DND-41 (cell line): Measurements from ENCODE around the gene IGSF10.

Source experiments
- ATAC-seq: fragments of 200-7000 bp; cut with Tn5 transposase; 3 replicates; pipeline ENCODE4 v1.9.1; 2021; ENCODE audit warnings: low read depth; ENCODE audit not compliant: insufficient read depth
- DNase-seq: peaks from one replicate; pipeline ENCODE4 v3.0.0-alpha.2; 2020
- H2AFZ ChIP-seq: 2 replicates; pipeline ENCODE4 v1.6.0; 2012; ENCODE audit warnings: low read depth, low read length
- H3K27ac ChIP-seq: 2 replicates; pipeline ENCODE4 v1.5.1; 2012; ENCODE audit warnings: low read length, inconsistent platforms
- H3K27me3 ChIP-seq: fragments of 200-600 bp; sonication (generic); 2 replicates; pipeline ENCODE4 v1.6.0; 2012; ENCODE audit warnings: low read length, mild to moderate bottlenecking, inconsistent platforms; ENCODE audit not compliant: insufficient read depth, poor library complexity
- H3K36me3 ChIP-seq: 2 replicates; pipeline ENCODE4 v1.5.1; 2012; ENCODE audit warnings: low read length, inconsistent platforms; ENCODE audit not compliant: insufficient read depth
- H3K4me1 ChIP-seq: 2 replicates; pipeline ENCODE4 v1.5.1; 2012; ENCODE audit warnings: mild to moderate bottlenecking, low read length; ENCODE audit not compliant: insufficient read depth
- H3K4me2 ChIP-seq: 2 replicates; pipeline ENCODE4 v1.6.0; 2012; ENCODE audit warnings: mild to moderate bottlenecking, moderate library complexity, low read length, inconsistent platforms; ENCODE audit not compliant: insufficient read depth
- H3K4me3 ChIP-seq, 2 experiments: fragments of 200-600 bp in 1 of 2; shearing (Covaris generic) in 1 of 2; 2 replicates each; pipeline ENCODE4 v1.5.1; 2012 to 2016; ENCODE audit warnings: inconsistent platforms in 2 of 2, low read length in 2 of 2, mild to moderate bottlenecking in 2 of 2, low read depth in 1 of 2, moderate library complexity in 1 of 2
- H3K79me2 ChIP-seq: 2 replicates; pipeline ENCODE4 v1.6.0; 2012; ENCODE audit warnings: low read length, inconsistent platforms; ENCODE audit not compliant: insufficient read depth
- H3K9ac ChIP-seq: 2 replicates; pipeline ENCODE4 v1.6.0; 2012; ENCODE audit warnings: low read depth, mild to moderate bottlenecking, inconsistent platforms, low read length, moderate library complexity
- H3K9me3 ChIP-seq: 2 replicates; pipeline ENCODE4 v1.5.1; 2012; ENCODE audit warnings: low read length, moderate library complexity, mild to moderate bottlenecking, inconsistent platforms; ENCODE audit not compliant: insufficient read depth, severe bottlenecking
- H4K20me1 ChIP-seq: 2 replicates; pipeline ENCODE4 v1.6.0; 2012; ENCODE audit warnings: low read length; ENCODE audit not compliant: insufficient read depth
- CTCF ChIP-seq: IDR thresholded peaks from 2 replicates; pipeline ENCODE4 v1.5.1; 2012; ENCODE audit warnings: borderline replicate concordance, low read length, moderate library complexity, mild to moderate bottlenecking; ENCODE audit not compliant: poor library complexity, severe bottlenecking; ENCODE audit errors: extremely low read depth
- EZH2 ChIP-seq: IDR thresholded peaks from 3 replicates; pipeline ENCODE4 v1.6.1; 2012; ENCODE audit warnings: borderline replicate concordance, low read depth, mild to moderate bottlenecking, moderate library complexity, low read length, inconsistent platforms; ENCODE audit not compliant: severe bottlenecking

Gene IGSF10

DNA sequence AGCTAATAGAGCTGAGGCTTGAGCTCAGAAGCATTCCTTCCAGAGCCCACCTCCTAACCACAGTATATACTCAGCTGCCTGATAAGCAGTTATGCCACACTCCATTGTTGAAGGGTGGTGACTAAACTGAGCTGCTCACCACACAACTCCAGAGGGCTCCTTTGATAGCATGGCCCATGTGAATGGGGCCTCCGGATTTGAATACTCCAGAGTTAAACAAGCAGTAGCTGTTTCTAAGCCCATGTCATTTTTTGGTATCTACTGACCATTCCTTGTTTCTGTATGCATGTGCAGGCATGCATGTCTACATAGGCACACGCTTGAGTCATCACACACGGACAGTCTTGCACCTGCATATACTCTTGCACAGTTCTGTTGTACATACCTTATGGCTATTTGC, 28.9 kb downstream of the IGSF10 start:
- Histone ChIP-seq H3K27me3 (no peaks in the 10 kb centered on the region), H3K9me3 (no peaks in the 10 kb centered on the region), H3K4me2 (no peak overlapping the region), H4K20me1 (no peaks in the 10 kb centered on the region), H3K36me3 (peaks cover 4% of the 10 kb centered on the region; the same call in 1 of the 2 replicates), H2AFZ (no peak overlapping the region), H3K4me1 (no peaks in the 10 kb centered on the region; the same call in 1 of the 2 replicates), H3K79me2 (no peaks in the 10 kb centered on the region), H3K9ac (no peak overlapping the region), H3K27ac (no peak overlapping the region), H3K4me3 (no peak overlapping the region)
- peak; percentile 7 for DNase-seq
- TF ChIP-seq CTCF = no peak
- no peak for TF ChIP-seq EZH2
- ATAC-seq = peak; percentile 78

- Histone ChIP-seq H3K27me3 (no peaks in the 10 kb centered on the region), H3K4me2 (no peak overlapping the region), H3K4me1 (no peaks in the 10 kb centered on the region; the same call in 1 of the 2 replicates), H4K20me1 (no peaks in the 10 kb centered on the region), H3K4me3 (no peak overlapping the region), H3K27ac (no peak overlapping the region), H2AFZ (no peak overlapping the region), H3K79me2 (no peaks in the 10 kb centered on the region), H3K36me3 (peaks cover 4% of the 10 kb centered on the region; the same call in 1 of the 2 replicates), H3K9ac (no peak overlapping the region), H3K9me3 (no peaks in the 10 kb centered on the region)
- no peak for ATAC-seq
- no peak for DNase-seq
- no peak for TF ChIP-seq CTCF
- TF ChIP-seq EZH2 = no peak
Measured at GRCh38 chr3:151430821-151431484, 29.9 kb downstream of the IGSF10 start.

GRCh38 chr3:151428386-151428785, 32.5 kb downstream of the IGSF10 start:
- Histone ChIP-seq H3K79me2 (no peaks in the 10 kb centered on the region), H3K36me3 (peaks cover 4% of the 10 kb centered on the region; the same call in 1 of the 2 replicates), H3K9me3 (no peaks in the 10 kb centered on the region), H3K4me1 (no peaks in the 10 kb centered on the region; the same call in 1 of the 2 replicates), H4K20me1 (no peaks in the 10 kb centered on the region), H3K4me3 (no peak overlapping the region), H3K4me2 (no peak overlapping the region), H3K9ac (no peak overlapping the region), H2AFZ (no peak overlapping the region), H3K27ac (no peak overlapping the region), H3K27me3 (no peaks in the 10 kb centered on the region)
- TF ChIP-seq CTCF (no peak), EZH2 (no peak)
- no peak for DNase-seq
- ATAC-seq = no peak

DNA sequence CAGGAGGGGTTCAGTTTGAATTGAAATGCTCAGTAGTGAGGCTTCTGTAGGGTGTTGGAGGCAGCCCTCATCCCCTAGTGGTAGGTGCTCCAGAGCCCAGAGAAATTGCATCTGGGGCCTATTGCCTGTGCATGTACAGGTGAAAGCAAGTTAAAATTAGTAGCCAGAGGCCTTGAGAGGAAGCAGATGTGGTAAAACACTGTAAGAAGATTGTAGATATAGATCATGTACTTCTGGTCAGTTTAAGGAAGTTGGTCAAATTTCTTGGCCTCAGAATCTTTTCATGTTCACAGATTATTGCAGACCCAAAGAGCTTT, 34.6 kb downstream of the IGSF10 start:
- Histone ChIP-seq H2AFZ (no peak overlapping the region), H3K27me3 (no peaks in the 10 kb centered on the region), H4K20me1 (no peaks in the 10 kb centered on the region), H3K27ac (no peak overlapping the region), H3K36me3 (peaks cover 4% of the 10 kb centered on the region; the same call in 1 of the 2 replicates), H3K4me3 (no peak overlapping the region), H3K9me3 (no peaks in the 10 kb centered on the region), H3K4me2 (no peak overlapping the region), H3K4me1 (peaks cover 3% of the 10 kb centered on the region; the same call in 1 of the 2 replicates), H3K9ac (no peak overlapping the region), H3K79me2 (no peaks in the 10 kb centered on the region)
- 0 out of 3 replicates have a peak, but pooled peaks have one; percentile 19 for ATAC-seq
- TF ChIP-seq EZH2 (no peak), CTCF (peak; percentile 22)
- DNase-seq = no peak
